Activated gamma-delta T cell treated with anti-CD3 and anti-CD28 coated beads, Interleukin-2, amount 50 U/mL, for 16 hours (primary cell): ENCODE measurements around the gene SPATS2.
"Not testable (repeated sequence)": the region's sequence is repeated elsewhere in the genome, so short reads cannot be mapped to it uniquely, and the experiment has no call there.

Experiments used
- DNase-seq: peaks from one replicate; pipeline ENCODE4 v3.0.0-alpha.2; 2020; ENCODE audit warnings: low read depth

The SPATS2 gene

GRCh38 chr12:49518914-49519573, 151.8 kb downstream of the SPATS2 start:
- no peak for DNase-seq

- DNase-seq = no peak
Observed at GRCh38 chr12:49519574-49519936, 152.3 kb downstream of the SPATS2 start.

- no peak for DNase-seq
Observed at GRCh38 chr12:49521389-49521788, 154.1 kb downstream of the SPATS2 start.

GRCh38 chr12:49524660-49525324, 157.5 kb downstream of the SPATS2 start:
- DNase-seq = no peak

- no peak for DNase-seq
Observed at GRCh38 chr12:49525942-49526341, 158.7 kb downstream of the SPATS2 start.

GRCh38 chr12:49527361-49528130, 160.3 kb downstream of the SPATS2 start:
- no peak for DNase-seq

- no peak for DNase-seq
Observed at GRCh38 chr12:49529414-49529813, 162.2 kb downstream of the SPATS2 start.

GRCh38 chr12:49531745-49532144, 164.5 kb downstream of the SPATS2 start:
- DNase-seq = no peak

- no peak for DNase-seq
Observed at GRCh38 chr12:49533331-49533730, 166.1 kb downstream of the SPATS2 start.

- DNase-seq = not testable (repeated sequence)
Observed at GRCh38 chr12:49534122-49534521, 166.9 kb downstream of the SPATS2 start.

GRCh38 chr12:49534731-49535278, 167.5 kb downstream of the SPATS2 start:
- no peak for DNase-seq

GRCh38 chr12:49535921-49536525, 168.8 kb downstream of the SPATS2 start:
- DNase-seq = no peak

- DNase-seq = no peak
Observed at GRCh38 chr12:49536526-49537071, 169.3 kb downstream of the SPATS2 start.

GRCh38 chr12:49537231-49537751, 170.0 kb downstream of the SPATS2 start:
- DNase-seq = no peak

- no peak for DNase-seq
Observed at GRCh38 chr12:49537752-49538509, 170.7 kb downstream of the SPATS2 start.

- DNase-seq = peak; percentile 85
Observed at GRCh38 chr12:49538510-49539403, 171.5 kb downstream of the SPATS2 start, which contains the start of gene KCNH3. Gene KCNH3 (plus strand): TSS chr12:49539030. CDS start chr12:49539417, 387 bp downstream.

- DNase-seq = no peak
Observed at GRCh38 chr12:49539406-49540228, 172.4 kb downstream of the SPATS2 start.

GRCh38 chr12:49540229-49541139, 173.2 kb downstream of the SPATS2 start:
- no peak for DNase-seq
